Measurements from ENCODE around the gene FNDC3A.

GRCh38 chr13:49246850-49247642 is 271.3 kb downstream of the FNDC3A start:
- TF ChIP-seq, protein P1, sequence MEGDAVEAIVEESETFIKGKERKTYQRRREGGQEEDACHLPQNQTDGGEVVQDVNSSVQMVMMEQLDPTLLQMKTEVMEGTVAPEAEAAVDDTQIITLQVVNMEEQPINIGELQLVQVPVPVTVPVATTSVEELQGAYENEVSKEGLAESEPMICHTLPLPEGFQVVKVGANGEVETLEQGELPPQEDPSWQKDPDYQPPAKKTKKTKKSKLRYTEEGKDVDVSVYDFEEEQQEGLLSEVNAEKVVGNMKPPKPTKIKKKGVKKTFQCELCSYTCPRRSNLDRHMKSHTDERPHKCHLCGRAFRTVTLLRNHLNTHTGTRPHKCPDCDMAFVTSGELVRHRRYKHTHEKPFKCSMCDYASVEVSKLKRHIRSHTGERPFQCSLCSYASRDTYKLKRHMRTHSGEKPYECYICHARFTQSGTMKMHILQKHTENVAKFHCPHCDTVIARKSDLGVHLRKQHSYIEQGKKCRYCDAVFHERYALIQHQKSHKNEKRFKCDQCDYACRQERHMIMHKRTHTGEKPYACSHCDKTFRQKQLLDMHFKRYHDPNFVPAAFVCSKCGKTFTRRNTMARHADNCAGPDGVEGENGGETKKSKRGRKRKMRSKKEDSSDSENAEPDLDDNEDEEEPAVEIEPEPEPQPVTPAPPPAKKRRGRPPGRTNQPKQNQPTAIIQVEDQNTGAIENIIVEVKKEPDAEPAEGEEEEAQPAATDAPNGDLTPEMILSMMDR (IDR thresholded peaks at IDR 0.05): no peak
- no peak for TF ChIP-seq POLR2A (IDR thresholded peaks at IDR 0.05)

Data from heart left ventricle (tissue), 13 donors.